CD4-positive, alpha-beta T cell treated with Interleukin-4 for 4 hours (primary cell): ENCODE measurements around the gene GOLPH3.

Experiments
- DNase-seq: peaks from one replicate; pipeline ENCODE4 v3.0.0-alpha.2; 2020

Gene GOLPH3

DNA sequence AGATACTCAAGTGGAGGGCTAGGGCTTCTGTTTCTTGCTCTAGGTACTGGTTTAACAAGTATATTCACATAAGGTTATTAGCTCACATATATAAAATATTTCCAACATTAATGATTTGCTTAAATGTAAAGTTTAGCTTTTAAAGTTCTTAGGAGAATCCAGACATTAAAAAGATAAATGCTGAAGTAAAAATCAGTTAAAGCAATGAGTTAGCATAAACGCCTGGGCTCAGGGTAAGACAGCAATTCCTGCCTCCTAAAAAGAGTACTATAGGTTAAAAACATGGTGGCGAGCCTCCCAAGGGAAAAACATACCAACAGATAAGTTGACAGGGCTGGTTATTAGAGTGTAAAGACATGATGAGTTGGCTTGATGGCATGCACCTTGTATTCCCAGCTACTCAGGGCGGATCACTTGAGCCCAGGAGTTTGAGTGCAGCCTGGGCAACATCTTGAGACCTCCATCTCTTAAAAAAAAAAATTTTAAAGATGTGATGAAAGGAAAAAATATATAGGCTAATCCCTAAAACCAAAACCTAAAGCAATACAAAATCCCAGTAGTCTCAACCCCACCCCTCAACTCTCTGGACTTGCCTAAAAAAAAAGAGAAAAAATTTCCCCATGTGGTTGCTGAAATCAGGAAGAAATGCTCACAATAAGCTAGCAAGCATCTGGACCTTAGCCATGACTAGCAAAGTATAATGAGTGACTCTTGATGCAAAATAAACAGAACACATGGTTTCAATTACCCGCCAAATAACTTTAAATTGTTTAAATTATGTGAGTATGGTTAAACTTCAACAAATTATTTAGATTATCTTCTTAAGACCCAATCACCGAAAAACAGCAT lies 3.6 kb downstream of the GOLPH3 start:
- DNase-seq = no peak

GRCh38 chr5:32168460-32169033 lies 5.6 kb downstream of the GOLPH3 start:
- no peak for DNase-seq

DNA sequence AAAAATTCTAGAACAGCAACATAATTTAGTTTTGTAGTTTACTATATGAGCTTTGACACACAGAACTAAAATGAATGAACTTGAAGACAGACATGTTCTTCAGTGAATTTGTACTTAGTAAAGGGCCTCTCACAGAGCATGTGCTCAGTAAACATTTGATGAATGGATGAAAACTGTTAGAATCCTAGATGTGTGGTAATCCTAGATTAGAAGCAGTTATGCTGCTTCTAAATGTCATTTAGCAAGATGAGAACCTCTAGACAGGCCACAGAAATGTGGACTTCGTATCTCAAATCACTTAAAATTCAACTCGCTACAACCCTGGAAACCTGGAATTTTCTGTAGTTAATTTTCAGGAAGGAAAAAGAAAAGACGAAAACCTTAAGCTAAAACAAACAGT lies 8.5 kb downstream of the GOLPH3 start:
- no peak for DNase-seq

DNA sequence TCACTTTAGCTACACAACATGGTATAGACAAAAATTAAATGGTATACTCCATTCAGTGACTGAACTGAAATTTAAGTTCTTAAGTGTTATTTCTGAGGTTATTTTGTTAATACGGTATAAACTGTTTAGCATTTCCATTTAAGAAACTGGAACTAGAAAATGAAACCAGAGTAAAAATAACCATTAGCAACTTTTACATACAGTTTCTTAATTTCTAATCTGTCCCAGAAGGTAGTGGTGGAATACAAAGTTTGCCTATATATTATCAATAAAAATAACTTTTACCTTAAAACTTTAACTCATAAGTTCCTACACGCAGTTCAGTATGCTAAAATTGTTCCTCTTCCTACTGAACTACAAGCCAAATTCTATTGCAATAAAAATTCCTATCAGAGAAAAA lies 10.3 kb downstream of the GOLPH3 start:
- no peak for DNase-seq

DNA sequence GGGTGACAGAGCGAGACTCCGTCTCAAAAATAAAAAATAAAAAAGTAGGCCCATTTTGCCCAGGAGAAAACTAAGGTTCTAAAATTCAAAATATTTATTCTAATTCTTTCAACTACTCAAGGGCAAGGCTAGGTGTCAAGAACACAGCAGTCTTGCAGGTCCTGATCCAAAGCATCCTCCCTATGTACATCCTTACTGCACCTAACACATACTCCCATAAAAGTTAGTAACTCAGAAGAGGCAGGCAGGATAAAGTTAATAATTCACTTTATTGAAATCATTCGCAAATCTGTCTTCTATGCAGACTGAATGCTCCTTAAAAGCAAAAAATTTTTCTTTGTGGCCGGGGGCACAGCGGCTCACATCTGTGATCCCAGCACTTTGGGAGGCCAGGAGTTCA lies 11.1 kb downstream of the GOLPH3 start:
- no peak for DNase-seq

GRCh38 chr5:32160228-32160627 lies 13.9 kb downstream of the GOLPH3 start:
- no peak for DNase-seq

DNA sequence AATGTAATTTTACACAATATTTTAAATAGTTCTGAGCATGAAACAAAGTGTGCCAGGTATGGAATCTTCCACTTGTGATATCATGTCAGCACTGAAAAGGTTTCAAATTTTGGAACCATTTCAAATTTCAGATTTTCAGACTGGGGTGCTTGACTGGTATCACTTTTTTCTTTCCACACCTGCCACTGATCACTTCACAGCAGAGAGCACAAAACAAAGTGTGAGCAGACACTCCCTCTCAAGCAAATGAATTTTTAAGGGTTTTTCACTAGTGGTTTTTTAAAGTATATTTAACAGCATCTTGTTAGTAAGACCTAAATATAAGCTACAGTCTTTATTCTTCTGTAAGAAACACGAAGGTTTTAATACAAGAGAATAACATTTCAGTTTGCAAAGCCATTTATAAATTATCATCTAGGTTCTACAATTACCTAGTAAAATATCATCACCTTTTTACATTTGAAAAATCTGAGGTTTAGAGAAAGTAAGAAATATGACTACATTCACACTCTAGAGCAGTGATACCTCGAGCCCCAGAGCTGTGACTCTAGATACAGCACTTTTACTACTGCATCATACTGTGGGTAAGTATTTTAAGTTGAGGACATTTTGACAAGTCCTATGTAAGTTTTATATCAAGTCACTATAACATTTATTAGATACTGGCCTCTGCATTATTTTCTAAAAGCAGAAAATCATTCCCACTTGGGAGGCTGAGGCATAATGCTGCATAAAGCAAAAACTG lies 14.6 kb downstream of the GOLPH3 start:
- DNase-seq = no peak

- DNase-seq = no peak
Observed at GRCh38 chr5:32158679-32158975, 15.5 kb downstream of the GOLPH3 start.

- DNase-seq = no peak
Observed at GRCh38 chr5:32157078-32157477, 17.0 kb downstream of the GOLPH3 start.

- no peak for DNase-seq
Observed at GRCh38 chr5:32156635-32157034, 17.5 kb downstream of the GOLPH3 start.

- DNase-seq = no peak
Observed at GRCh38 chr5:32155211-32155610, 18.9 kb downstream of the GOLPH3 start.

DNA sequence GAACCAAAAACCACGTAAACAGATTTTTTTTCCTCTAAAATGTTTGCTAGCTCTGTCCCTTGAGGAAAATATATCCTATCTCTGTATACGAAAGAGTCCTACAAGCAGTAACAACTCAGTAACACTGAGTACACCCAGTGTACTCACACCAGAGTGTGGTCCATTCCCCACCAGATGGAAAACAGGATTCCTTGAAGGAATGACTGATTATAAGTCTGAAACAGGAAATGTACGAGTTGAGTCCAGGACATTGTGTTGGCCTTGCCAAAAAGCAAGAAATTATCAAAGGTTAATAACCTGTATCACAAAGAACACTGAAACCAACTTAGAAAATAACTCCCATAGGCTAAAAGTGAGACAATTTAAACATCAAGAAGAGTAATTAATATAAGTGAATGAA lies 20.4 kb downstream of the GOLPH3 start:
- DNase-seq = no peak

DNA sequence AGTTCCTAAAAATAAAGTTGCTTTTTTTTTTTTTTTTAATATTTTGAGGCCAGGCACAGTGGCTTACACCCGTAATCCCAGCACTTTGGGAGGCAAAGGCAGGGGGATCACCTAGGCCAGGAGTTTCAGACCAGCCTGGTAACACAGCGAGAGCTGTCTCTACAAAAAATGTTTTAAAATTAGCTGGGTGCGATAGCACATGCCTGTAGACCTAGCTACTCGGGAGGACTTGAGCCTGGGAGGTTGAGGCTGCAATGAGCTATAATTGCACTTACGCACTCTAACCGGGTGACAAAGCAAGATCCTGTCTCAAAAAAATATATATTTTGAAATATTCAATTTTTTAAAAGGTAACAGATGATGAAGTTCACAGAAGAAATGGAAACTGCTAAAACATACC lies 22.9 kb downstream of the GOLPH3 start:
- DNase-seq = no peak

DNA sequence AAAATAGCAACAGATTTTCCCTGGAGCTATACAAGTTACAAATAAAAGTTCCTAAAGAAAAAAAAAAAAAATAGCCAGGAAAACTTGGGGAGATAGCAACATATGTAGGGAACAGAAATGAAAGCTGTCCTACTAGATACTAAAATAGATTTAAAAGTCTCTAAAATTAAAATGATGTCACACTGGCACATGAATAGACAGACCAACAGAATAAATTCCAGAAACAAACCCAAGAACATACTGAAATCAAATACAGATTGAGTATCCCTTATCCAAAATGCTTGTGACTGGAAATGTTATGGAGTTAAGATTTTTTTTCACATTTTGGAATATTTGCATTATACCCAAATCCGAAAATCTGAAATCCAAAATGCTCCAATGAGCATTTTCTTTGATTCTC lies 23.8 kb downstream of the GOLPH3 start:
- no peak for DNase-seq

GRCh38 chr5:32147959-32148358 lies 26.2 kb downstream of the GOLPH3 start:
- DNase-seq = no peak

GRCh38 chr5:32147236-32147635 lies 26.9 kb downstream of the GOLPH3 start:
- DNase-seq = no peak

- no peak for DNase-seq
Observed at GRCh38 chr5:32145378-32145777, 28.7 kb downstream of the GOLPH3 start.

- no peak for DNase-seq
Observed at GRCh38 chr5:32144378-32145207, 29.5 kb downstream of the GOLPH3 start.

DNA sequence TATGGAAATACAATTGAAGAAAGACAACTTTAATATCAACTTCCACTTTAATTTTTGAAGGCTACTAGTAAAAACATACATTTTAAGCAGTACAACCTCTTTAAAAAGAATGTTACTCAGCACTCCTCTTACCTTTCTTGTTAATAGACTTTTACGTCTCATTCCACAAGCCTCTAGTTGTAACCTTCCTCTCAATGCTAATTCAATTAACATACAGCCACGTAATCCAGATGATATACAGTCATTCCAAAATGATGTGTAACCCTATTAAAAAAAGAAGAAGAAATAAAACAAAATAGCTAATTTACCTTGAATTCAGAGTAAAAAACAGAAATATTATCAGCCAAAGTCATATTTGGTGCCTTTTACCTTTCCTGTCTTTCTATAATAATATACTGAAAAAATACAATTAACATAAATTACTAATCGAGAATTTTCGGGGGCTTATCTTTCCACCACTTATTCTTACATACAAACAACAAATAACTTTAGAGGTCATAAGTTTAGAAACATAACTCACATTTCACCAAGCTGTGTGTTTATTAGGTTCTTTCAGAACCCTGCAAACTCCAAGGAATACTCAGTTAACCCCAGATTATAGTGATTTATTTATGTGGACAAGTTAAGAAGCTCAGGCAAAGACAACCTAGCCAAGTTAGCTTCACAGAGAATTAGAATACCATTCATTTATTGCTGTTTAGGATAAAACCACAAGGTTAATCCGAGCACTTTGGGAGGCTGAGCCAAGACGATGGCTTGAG lies 30.3 kb downstream of the GOLPH3 start:
- no peak for DNase-seq

DNA sequence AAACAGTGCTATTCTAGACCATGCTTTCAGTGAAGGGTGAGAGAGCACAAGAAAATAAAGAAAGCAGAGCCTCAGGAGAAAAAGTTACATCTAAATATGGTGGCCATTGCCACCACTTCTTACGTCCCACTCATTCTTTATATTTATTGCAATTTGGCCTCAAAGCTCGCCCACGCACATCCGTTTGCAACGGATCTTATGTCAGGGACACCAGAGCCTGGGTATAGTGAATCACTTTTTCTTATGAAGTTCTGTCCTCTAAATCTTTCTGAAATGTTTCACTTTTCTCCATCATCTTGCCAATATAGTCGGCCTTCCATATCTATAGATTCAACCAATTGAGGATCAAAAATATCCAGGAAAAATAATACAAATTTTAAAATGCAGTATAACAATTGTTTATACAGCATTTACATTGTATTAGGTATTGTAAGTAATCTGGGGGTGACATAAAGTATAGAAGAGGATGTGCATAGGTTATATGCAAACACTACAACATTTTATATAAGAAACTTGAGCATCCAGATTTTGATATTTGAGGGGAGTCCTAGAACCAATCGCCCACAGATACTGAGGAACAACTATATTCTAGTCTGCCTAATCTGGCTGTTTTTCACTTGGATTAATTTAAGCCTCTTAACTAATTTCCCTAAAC lies 35.2 kb downstream of the GOLPH3 start:
- DNase-seq = peak; percentile 41

DNA sequence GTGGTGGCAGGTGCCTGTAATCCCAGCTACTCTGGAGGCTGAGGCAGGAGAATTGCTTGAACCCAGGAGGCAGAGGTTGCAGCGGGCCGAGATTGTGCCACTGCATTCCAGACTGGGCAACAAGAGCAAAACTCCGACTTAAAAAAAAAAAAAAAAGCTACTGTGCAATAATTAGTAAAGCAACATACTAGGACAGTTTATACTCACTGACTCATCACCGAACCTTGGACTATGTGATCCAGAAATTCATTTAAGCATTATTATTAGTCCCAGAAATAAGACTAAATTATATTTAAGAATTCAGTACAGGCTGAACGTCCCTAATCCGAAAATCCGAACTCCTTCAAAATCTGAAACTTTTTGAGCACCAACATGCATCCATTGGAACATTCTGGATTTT lies 37.8 kb downstream of the GOLPH3 start:
- no peak for DNase-seq

DNA sequence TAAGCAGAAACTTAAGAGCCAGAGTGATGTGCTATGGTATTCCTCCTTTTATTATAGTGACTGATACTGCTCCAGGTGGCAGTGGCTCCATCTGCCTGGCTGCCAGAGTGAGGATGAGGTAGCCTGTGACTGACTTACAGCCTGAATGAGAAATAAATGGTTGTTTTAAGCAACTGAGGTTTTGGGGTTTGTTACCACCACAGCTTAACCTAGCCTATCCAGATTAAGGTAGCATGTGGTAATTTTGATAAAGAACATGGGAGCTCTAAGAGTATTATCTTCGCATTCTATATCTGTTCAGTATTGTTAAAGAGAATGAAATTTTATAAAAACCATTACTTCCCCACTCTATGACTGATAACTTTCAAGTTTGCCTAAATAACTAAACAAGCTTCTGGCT lies 39.0 kb downstream of the GOLPH3 start:
- DNase-seq = no peak
